ENCODE results near the gene POLR3B.
"Not testable (repeated sequence)": the region's sequence is repeated elsewhere in the genome, so short reads cannot be mapped to it uniquely, and the experiment has no call there.

POLR3B gene

GRCh38 chr12:106343214-106343528, 14.4 kb upstream of the POLR3B start:
- no peak for DNase-seq

DNA sequence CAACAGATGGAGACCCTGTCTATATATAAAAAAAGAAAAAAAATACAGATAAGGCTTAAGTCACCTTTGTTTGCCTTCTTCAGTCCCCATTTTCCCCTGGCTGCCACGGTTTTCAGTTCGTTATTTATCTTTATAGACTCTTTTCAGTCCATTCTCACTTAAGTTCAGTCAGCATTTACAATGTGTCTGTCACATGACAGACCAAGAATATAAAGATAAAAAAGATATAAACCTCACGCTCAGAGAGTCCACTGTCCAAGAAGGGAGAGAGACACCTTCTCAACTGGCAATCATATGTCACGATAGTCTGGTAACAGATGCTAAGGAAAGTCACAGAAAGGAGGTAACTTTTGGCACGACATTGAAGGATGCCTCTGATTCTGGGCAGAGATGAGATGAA, 13.4 kb upstream of the POLR3B start:
- DNase-seq: no peak

DNA sequence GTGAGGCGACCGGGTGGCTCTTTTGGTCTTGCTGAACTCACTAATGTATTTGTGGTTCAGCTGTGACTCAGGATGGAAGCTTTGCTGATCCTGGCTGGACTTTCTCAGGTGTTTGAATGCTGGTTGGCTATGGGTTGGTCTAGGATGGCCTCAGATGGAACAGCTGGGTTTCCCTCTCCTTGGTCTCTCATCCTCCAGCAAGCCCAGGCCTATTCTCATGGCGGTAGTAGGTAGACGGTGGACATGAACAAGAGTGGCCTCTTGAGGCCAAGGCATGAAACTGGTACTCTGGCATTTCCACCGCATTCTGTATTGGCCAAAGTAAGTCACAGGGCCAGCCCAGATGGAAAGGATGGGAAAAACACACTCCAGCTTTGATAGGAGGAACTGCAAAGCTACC, 11.8 kb upstream of the POLR3B start:
- no peak for DNase-seq

GRCh38 chr12:106348411-106348810, 9.1 kb upstream of the POLR3B start:
- DNase-seq: no peak

DNA sequence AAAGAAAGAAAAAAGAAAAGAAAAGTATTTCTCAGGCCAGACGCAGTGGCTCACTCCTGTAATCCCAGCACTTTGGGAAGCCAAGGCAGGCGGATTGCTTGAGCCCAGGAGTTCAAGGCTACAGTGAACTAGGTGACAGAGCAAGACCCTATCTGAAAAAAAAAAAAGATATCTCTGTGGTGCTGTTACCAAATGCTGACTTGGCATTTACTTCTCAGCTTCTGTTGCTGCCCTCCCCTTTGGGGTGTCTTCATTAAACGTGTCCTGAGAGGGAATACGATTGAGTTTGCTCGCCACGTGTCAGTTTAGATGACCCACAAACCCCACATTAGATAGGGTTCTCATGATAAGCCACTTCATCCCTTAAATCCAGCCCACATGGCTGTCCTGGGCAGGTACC, 4.4 kb upstream of the POLR3B start:
- DNase-seq: no peak

DNA sequence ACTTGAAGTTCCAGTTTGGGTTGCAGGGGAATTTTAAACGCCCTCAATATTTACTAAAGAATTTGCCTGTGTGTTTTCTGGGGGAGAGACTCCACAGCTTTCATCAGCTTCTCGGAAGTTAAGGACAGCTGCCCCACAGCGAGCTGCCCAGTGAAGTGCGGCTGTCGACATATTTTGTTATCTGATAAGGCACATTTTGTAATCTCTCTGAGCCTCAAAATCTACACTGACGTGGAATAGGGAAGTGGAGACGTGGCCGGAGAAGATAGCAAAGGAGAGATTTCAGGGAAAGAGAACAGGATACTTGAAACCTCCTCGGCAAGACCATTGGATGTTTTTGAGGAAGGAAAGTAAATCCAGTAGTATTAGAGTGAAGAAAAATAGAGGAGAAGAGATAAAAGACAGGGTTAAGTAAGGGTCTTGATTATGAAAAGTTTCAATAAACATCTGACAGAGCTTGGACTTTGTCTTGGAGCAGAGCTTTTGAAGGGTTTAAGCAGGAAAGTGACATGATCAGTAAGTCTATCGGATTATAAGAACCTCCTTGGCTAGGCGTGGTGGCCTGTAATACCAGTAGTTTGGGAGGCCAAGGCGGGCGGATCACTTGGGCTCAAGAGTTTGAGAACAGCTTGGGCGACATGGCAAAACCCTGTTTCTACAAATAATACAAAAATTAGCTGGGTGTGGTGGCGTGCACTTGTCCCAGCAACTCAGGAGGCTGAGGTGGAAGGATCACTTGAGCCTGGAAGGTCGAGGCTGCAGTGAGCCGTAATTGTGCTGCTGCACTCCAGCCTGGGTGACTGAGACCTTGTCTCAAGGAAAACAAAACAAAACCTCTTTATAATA, 1.1 kb downstream of the POLR3B start:
- no peak for DNase-seq

DNA sequence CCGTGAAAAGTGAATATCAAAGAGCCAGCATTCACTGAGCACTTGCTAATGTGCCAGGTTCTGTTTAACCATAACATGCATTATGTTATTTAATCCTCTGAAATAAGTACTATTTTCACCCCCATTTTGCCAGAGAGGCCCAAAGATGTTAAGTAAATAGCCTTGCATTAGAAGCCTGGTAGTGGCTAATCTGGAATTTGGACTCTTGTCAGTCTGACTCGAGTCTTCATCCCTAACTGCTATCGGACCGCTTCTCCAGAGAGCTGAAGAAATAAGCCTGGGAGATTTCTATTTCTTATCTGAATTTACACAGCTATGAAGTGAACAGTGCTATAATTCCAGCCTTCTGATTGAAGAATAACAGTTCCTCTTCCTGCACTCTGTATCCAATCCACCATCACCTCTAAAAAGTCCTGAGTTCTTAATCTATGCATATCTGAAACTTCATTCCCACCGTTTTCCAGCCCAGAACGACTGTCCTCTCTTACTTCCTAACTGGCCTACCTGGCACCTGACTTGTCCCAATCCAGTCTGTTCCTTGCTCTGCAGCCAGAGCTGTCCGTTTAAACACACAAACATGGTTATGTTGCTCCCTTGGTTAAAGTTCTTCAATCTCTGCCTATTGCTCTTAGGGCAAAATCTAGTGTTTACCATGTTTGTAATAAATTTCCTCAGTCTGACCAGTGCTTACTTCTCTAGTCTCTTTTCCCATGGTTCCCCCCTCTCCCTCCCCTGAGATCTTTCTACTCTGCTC, 2.3 kb downstream of the POLR3B start:
- no peak for DNase-seq

DNA sequence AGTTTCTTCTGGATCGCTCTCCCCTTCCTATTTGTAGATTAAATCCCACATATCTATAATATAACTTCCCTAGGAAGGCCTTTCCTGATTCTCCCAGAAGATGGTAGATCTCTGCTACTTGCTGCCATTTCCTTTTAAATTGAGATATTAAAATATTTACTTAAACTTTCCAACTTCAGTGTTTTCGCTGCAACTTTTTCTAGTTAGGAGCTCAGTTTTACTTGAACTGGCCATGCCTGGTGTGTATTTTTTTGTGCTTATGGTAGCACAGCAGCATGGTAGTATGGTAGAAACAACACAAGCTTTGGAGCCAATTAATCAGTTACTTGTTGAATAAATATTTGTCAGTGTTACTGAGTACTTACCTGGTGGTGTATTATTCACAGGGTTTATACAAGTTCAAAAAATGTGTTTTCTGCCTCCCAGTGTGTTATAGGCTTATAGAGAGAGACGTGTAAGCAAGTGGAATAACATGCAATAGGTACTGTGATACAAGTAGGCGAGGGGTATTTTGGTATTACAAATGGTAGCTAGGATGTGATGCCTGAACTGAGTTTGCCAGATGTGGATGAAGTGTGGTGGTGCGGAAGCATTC, 2.9 kb downstream of the POLR3B start:
- no peak for DNase-seq

DNA sequence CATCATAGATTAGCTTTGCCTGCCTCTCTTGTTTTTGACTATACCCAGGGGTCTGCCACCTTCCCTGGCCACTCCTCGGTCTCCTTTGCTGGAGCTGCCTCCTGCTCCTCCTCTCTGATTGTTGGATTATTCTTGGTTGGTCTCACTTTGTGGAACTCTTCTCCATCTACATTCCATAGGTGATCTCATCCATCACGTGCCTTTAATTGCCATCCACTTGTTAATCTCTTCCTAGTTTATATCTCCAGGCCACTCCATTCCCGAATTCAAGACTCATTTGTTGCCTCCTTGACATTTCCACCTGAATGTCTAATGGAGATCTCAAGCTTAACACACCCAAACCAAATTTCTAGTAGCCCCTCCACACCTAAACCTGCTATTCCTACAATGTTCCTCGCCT, 5.4 kb downstream of the POLR3B start:
- no peak for DNase-seq

- DNase-seq: no peak
Observed at GRCh38 chr12:106364261-106364660, 6.7 kb downstream of the POLR3B start.

GRCh38 chr12:106369624-106370346, 12.2 kb downstream of the POLR3B start:
- DNase-seq: no peak

- no peak for DNase-seq
Observed at GRCh38 chr12:106378788-106379187, 21.2 kb downstream of the POLR3B start.

GRCh38 chr12:106380954-106381353, 23.4 kb downstream of the POLR3B start:
- no peak for DNase-seq

DNA sequence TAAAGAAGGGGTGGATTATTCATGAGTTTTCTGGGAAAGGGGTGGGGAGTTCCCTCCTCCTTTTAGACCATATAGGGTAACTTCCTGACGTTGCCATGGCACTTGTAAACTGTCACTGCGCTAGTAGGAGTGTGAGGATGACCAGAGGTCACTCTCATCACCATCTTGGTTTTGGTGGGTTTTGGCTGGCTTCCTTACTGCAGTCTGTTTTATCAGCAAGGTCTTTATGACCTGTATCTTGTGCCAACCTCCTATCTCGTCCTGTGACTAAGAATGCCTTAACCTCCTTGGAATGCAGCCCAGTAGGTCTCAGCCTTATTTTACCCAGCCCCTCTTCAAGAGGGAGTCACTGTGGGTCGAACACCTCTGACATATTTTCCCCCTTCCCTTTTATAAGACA, 24.3 kb downstream of the POLR3B start:
- not testable (repeated sequence) for DNase-seq

- DNase-seq: no peak
Observed at GRCh38 chr12:106386813-106387535, 29.4 kb downstream of the POLR3B start.

DNA sequence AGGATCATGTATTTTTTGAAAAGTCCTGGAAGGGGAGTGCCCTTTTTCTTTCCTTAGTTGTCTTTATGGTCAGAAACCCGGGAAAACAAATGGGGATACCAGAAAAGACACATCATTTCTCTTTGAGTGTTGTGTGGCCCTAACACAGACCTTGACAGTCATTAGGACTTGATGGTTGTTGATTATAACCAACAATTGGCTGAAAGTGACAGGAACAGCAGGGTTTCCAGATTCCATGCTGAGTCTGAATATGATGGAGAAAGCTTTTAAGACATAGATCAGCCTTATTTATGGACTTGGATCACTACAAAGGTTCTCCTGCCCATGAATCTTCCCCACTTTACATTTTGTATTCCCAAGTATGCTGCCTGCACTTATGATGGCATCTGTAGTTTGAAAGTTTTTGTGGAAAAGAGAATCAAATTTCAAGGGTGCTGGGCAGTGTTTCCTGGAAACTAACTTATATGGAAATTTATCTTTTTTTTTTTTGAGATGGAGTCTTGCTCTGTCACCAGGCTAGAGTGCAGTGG, 30.4 kb downstream of the POLR3B start:
- no peak for DNase-seq

GRCh38 chr12:106389151-106389550, 31.6 kb downstream of the POLR3B start:
- no peak for DNase-seq

DNA sequence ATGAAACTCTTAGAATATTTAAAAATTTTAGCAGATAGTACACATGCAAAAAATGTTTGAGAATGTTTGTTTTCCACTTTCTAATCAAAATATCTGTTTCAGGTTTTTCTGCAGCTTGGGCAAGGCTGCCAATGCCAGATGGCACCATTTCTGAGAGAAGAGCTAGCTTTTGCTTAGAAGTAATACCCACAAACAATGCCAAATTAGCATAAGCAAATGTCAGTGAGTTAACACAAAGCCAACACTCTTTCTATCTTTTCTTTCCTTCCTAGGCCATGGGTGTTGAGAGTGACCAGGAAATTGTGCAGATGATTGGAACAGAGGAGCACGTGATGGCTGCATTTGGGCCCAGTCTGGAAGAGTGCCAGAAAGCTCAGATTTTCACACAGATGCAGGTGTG, 35.2 kb downstream of the POLR3B start:
- no peak for DNase-seq

DNA sequence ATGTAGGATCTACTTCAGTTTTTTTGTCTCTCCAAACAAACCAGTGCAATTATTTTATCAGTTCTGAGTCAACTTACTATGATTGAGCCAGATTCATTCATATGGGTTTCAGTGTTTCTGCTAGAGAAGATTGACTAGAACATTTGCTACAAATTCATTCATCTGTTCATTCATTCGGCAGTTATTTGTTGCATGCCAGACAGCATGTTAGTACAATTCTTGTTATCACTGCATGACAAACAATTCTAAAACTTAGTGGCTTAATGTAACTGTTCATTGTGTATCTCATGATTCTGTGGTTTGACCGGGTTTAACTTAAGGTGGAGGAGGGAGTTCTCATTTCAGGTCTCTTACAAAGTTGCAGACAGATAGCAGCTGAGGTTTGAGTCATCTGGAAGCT, 52.3 kb downstream of the POLR3B start:
- no peak for DNase-seq

- no peak for DNase-seq
Observed at GRCh38 chr12:106412563-106412962, 55.0 kb downstream of the POLR3B start.

- no peak for DNase-seq
Observed at GRCh38 chr12:106415134-106415533, 57.6 kb downstream of the POLR3B start.

GRCh38 chr12:106416273-106416672, 58.7 kb downstream of the POLR3B start:
- DNase-seq: no peak
